Measurements from ENCODE around the gene RMDN2.

RMDN2 gene

GRCh38 chr2:38064801-38065501 lies 139.9 kb downstream of the RMDN2 start:
- H3K4me3 ChIP-seq (ENCODE audit: low read depth, low read length) = no peak overlapping the region
- TF ChIP-seq CTCF (IDR thresholded peaks at IDR 0.05; ENCODE audit: low read depth, low read length) = no peak
- in situ Hi-C loops (cut with HindIII; ENCODE audit: low sequenced_read_pairs) = no loop called here
- peak; percentile 27 for DNase-seq (ENCODE audit: low read depth, low spot score)

GRCh38 chr2:38065502-38066135 lies 140.5 kb downstream of the RMDN2 start:
- DNase-seq (ENCODE audit: low read depth, low spot score) = no peak
- H3K4me3 ChIP-seq (ENCODE audit: low read depth, low read length) = no peak overlapping the region
- in situ Hi-C loops (cut with HindIII; ENCODE audit: low sequenced_read_pairs) = no loop called here
- TF ChIP-seq CTCF (IDR thresholded peaks at IDR 0.05; ENCODE audit: low read depth, low read length) = no peak

GRCh38 chr2:38066421-38067115 lies 141.5 kb downstream of the RMDN2 start:
- in situ Hi-C loops (cut with HindIII; ENCODE audit: low sequenced_read_pairs) = no loop called here
- DNase-seq (ENCODE audit: low read depth, low spot score) = no peak
- TF ChIP-seq CTCF (IDR thresholded peaks at IDR 0.05; ENCODE audit: low read depth, low read length) = no peak
- H3K4me3 ChIP-seq (ENCODE audit: low read depth, low read length) = peak overlapping the region; percentile 1
